ENCODE results near the gene OR2T5. TPM values are rescaled to one million over a fixed set of nuclear protein-coding genes. Genes with fewer than 3 reads are reported as not detected.
"Not testable (repeated sequence)": the region's sequence is repeated elsewhere in the genome, so short reads cannot be mapped to it uniquely, and the experiment has no call there.

OR2T5 gene
- not detected in 2 replicates for total RNA-seq (2014; rRNA removed; shearing (Covaris generic))

GRCh38 chr1:248488289-248488688 is at the start of gene OR2T5:
TSS of gene OR2T5 (plus strand) at chr1:248488589. CDS start at chr1:248488589, 0 bp downstream.
- in situ Hi-C loops (cut with HindIII; ENCODE audit: low sequenced_read_pairs); DNase-seq (ENCODE audit: low spot score): not testable (repeated sequence)

- in situ Hi-C loops (cut with HindIII; ENCODE audit: low sequenced_read_pairs); DNase-seq (ENCODE audit: low spot score): not testable (repeated sequence)
Measured at GRCh38 chr1:248438668-248439067, 49.7 kb upstream of the OR2T5 start.

- in situ Hi-C loops (cut with HindIII; ENCODE audit: low sequenced_read_pairs); DNase-seq (ENCODE audit: low spot score): not testable (repeated sequence)
Measured at GRCh38 chr1:248439283-248439682, 49.1 kb upstream of the OR2T5 start.

- DNase-seq (ENCODE audit: low spot score); in situ Hi-C loops (cut with HindIII; ENCODE audit: low sequenced_read_pairs): not testable (repeated sequence)
Measured at GRCh38 chr1:248442500-248443277, 45.7 kb upstream of the OR2T5 start.

- DNase-seq (ENCODE audit: low spot score); in situ Hi-C loops (cut with HindIII; ENCODE audit: low sequenced_read_pairs): not testable (repeated sequence)
Measured at GRCh38 chr1:248444603-248445002, 43.8 kb upstream of the OR2T5 start.

GRCh38 chr1:248445399-248445798 is 43.0 kb upstream of the OR2T5 start, which contains the start of gene OR2T2:
TSS of gene OR2T2 (plus strand) at chr1:248445637. CDS start at chr1:248452798, 7,161 bp downstream.
- in situ Hi-C loops (cut with HindIII; ENCODE audit: low sequenced_read_pairs); DNase-seq (ENCODE audit: low spot score): not testable (repeated sequence)

- DNase-seq (ENCODE audit: low spot score); in situ Hi-C loops (cut with HindIII; ENCODE audit: low sequenced_read_pairs): not testable (repeated sequence)
Measured at GRCh38 chr1:248448409-248449074, 39.8 kb upstream of the OR2T5 start.

- DNase-seq (ENCODE audit: low spot score); in situ Hi-C loops (cut with HindIII; ENCODE audit: low sequenced_read_pairs): not testable (repeated sequence)
Measured at GRCh38 chr1:248449821-248450465, 38.4 kb upstream of the OR2T5 start.

- in situ Hi-C loops (cut with HindIII; ENCODE audit: low sequenced_read_pairs); DNase-seq (ENCODE audit: low spot score): not testable (repeated sequence)
Measured at GRCh38 chr1:248450466-248451145, 37.8 kb upstream of the OR2T5 start.

GRCh38 chr1:248453619-248454018 is 34.8 kb upstream of the OR2T5 start:
- in situ Hi-C loops (cut with HindIII; ENCODE audit: low sequenced_read_pairs); DNase-seq (ENCODE audit: low spot score): not testable (repeated sequence)

- in situ Hi-C loops (cut with HindIII; ENCODE audit: low sequenced_read_pairs); DNase-seq (ENCODE audit: low spot score): not testable (repeated sequence)
Measured at GRCh38 chr1:248455045-248455444, 33.3 kb upstream of the OR2T5 start.

GRCh38 chr1:248456635-248457034 is 31.8 kb upstream of the OR2T5 start:
- DNase-seq (ENCODE audit: low spot score); in situ Hi-C loops (cut with HindIII; ENCODE audit: low sequenced_read_pairs): not testable (repeated sequence)

GRCh38 chr1:248459117-248459516 is 29.3 kb upstream of the OR2T5 start:
- in situ Hi-C loops (cut with HindIII; ENCODE audit: low sequenced_read_pairs); DNase-seq (ENCODE audit: low spot score): not testable (repeated sequence)

GRCh38 chr1:248471154-248471553 is 17.2 kb upstream of the OR2T5 start:
- DNase-seq (ENCODE audit: low spot score) = no peak
- in situ Hi-C loops (cut with HindIII; ENCODE audit: low sequenced_read_pairs) = no loop called here

GRCh38 chr1:248472111-248472510 is 16.3 kb upstream of the OR2T5 start:
- in situ Hi-C loops (cut with HindIII; ENCODE audit: low sequenced_read_pairs); DNase-seq (ENCODE audit: low spot score): not testable (repeated sequence)

GRCh38 chr1:248473051-248473450 is 15.3 kb upstream of the OR2T5 start, which contains the start of gene OR2T3:
TSS of gene OR2T3 (plus strand) at chr1:248473351. CDS start at chr1:248473351, 0 bp downstream.
- in situ Hi-C loops (cut with HindIII; ENCODE audit: low sequenced_read_pairs); DNase-seq (ENCODE audit: low spot score): not testable (repeated sequence)

GRCh38 chr1:248475660-248476059 is 12.7 kb upstream of the OR2T5 start:
- in situ Hi-C loops (cut with HindIII; ENCODE audit: low sequenced_read_pairs); DNase-seq (ENCODE audit: low spot score): not testable (repeated sequence)

GRCh38 chr1:248481686-248482579 is 6.5 kb upstream of the OR2T5 start:
- in situ Hi-C loops (cut with HindIII; ENCODE audit: low sequenced_read_pairs); DNase-seq (ENCODE audit: low spot score): not testable (repeated sequence)
